Karpas-422 (cell line): ENCODE results near the gene MAP3K9. TPM values are rescaled to one million over a fixed set of nuclear protein-coding genes. Genes with fewer than 3 reads are reported as not detected.

Experiments
- DNase-seq: peaks from one replicate; pipeline ENCODE4 v3.0.0-alpha.2; 2015
- H2AFZ ChIP-seq: fragments of 200-600 bp; sonication (generic); 2 replicates; pipeline ENCODE4 v1.6.1; 2014; ENCODE audit warnings: antibody characterized with exemption, low read length, mixed read lengths
- H3K27ac ChIP-seq: fragments of 200-600 bp; sonication (generic); 2 replicates; pipeline ENCODE4 v1.5.1; 2014; ENCODE audit warnings: mild to moderate bottlenecking, low read length, moderate library complexity
- H3K27me3 ChIP-seq: fragments of 200-600 bp; sonication (generic); 2 replicates; pipeline ENCODE4 v1.6.1; 2014; ENCODE audit warnings: low read length, mixed read lengths
- H3K36me3 ChIP-seq: fragments of 200-600 bp; sonication (generic); 2 replicates; pipeline ENCODE4 v1.6.1; 2014; ENCODE audit warnings: low read length, mixed read lengths; ENCODE audit not compliant: insufficient read depth
- H3K4me1 ChIP-seq: fragments of 200-600 bp; sonication (generic); 2 replicates; pipeline ENCODE4 v1.6.1; 2014; ENCODE audit warnings: mild to moderate bottlenecking, low read length, mixed read lengths
- H3K4me2 ChIP-seq: fragments of 200-600 bp; sonication (generic); 2 replicates; pipeline ENCODE4 v1.6.1; 2014; ENCODE audit warnings: low read length, low read depth, mild to moderate bottlenecking; ENCODE audit not compliant: poor library complexity, severe bottlenecking
- H3K4me3 ChIP-seq: fragments of 200-600 bp; sonication (generic); 2 replicates; pipeline ENCODE4 v1.5.1; 2014; ENCODE audit warnings: mild to moderate bottlenecking, antibody characterized with exemption, low read length, mixed read lengths
- H3K79me2 ChIP-seq: fragments of 200-600 bp; sonication (generic); 2 replicates; pipeline ENCODE4 v1.6.1; 2014; ENCODE audit warnings: mild to moderate bottlenecking, low read length, mixed read lengths
- H3K9ac ChIP-seq: fragments of 200-600 bp; sonication (generic); 2 replicates; pipeline ENCODE4 v1.6.0; 2014; ENCODE audit warnings: low read length
- H3K9me2 ChIP-seq: fragments of 200-600 bp; sonication (generic), shearing (Covaris generic); replicated peaks from 2 replicates; pipeline ENCODE4 v1.6.0; 2014; ENCODE audit warnings: mild to moderate bottlenecking, low read length, moderate library complexity; ENCODE audit not compliant: insufficient read depth
- H3K9me3 ChIP-seq: fragments of 300-700, 200-600 bp; sonication (generic); 2 replicates; pipeline ENCODE4 v1.6.1; 2014; ENCODE audit warnings: low read length, mixed read lengths
- H4K20me1 ChIP-seq: fragments of 200-600 bp; sonication (generic); 2 replicates; pipeline ENCODE4 v1.6.1; 2014; ENCODE audit warnings: mild to moderate bottlenecking, antibody characterized with exemption, low read length, low read depth; ENCODE audit not compliant: insufficient read depth
- total RNA-seq: library from RNA; depleted of rRNA; stranded (reverse); fragments of >200 nt; shearing (Covaris generic); gene quantifications from 2 replicates; pipeline ENCODE4 v1.2.3, GENCODE V29; 2014; ENCODE audit warnings: low replicate concordance

MAP3K9 gene
- total RNA-seq, 1 experiment from 2014 or later: 17.1 TPM

- peaks cover 18% of the 10 kb centered on the region for H3K36me3 ChIP-seq
- H3K79me2 ChIP-seq: peaks cover 88% of the 10 kb centered on the region
- peaks cover 33% of the 10 kb centered on the region for H3K4me1 ChIP-seq
- no peaks in the 10 kb centered on the region for H3K9me3 ChIP-seq
- no peak overlapping the region for H3K4me2 ChIP-seq
- H4K20me1 ChIP-seq: no peaks in the 10 kb centered on the region
- no peak overlapping the region for H3K27ac ChIP-seq
- no peak overlapping the region for H2AFZ ChIP-seq
- H3K9me2 ChIP-seq: no peaks in the 10 kb centered on the region
- no peak for DNase-seq
- H3K27me3 ChIP-seq: no peaks in the 10 kb centered on the region
- no peak overlapping the region for H3K9ac ChIP-seq
- H3K4me3 ChIP-seq: no peak overlapping the region
These were observed 6.9 kb downstream of the MAP3K9 start for GRCh38 chr14:70802379-70802778.

DNA sequence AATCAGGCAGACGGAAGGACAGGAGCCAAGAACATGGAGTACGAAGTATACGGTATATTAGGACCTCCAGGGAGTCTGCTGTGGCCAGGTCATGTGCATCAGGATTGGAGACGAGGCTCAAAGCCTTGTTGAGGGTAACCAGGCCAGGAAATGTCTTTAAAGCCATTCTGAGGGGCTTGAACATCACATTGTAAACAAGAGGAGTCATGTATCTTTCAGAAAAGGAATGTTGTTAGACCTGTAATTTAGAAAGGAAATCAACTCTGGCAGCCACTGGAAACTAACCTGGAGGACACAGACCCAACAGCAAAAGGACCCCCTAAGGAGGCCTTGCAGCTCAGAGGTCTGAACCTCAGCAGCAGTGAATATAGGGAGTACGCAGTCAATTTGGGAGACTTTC, 7.5 kb downstream of the MAP3K9 start:
- Histone ChIP-seq H3K4me1 (peaks cover 27% of the 10 kb centered on the region), H3K79me2 (peaks cover 86% of the 10 kb centered on the region), H2AFZ (no peak overlapping the region), H3K9ac (no peak overlapping the region), H3K9me3 (no peaks in the 10 kb centered on the region), H3K9me2 (no peaks in the 10 kb centered on the region), H3K27me3 (no peaks in the 10 kb centered on the region), H3K4me3 (no peak overlapping the region), H3K36me3 (peaks cover 21% of the 10 kb centered on the region), H4K20me1 (no peaks in the 10 kb centered on the region), H3K4me2 (no peak overlapping the region), H3K27ac (no peak overlapping the region)
- no peak for DNase-seq

- H3K36me3 ChIP-seq: peaks cover 39% of the 10 kb centered on the region
- H3K27ac ChIP-seq: no peak overlapping the region
- peaks cover 21% of the 10 kb centered on the region for H4K20me1 ChIP-seq
- no peak overlapping the region for H3K4me3 ChIP-seq
- H3K9ac ChIP-seq: no peak overlapping the region
- peaks cover 65% of the 10 kb centered on the region for H3K79me2 ChIP-seq
- no peaks in the 10 kb centered on the region for H3K9me2 ChIP-seq
- no peaks in the 10 kb centered on the region for H3K27me3 ChIP-seq
- no peak for DNase-seq
- H3K4me1 ChIP-seq: no peaks in the 10 kb centered on the region
- H2AFZ ChIP-seq: no peak overlapping the region
- no peaks in the 10 kb centered on the region for H3K9me3 ChIP-seq
- H3K4me2 ChIP-seq: no peak overlapping the region
These were observed 12.8 kb downstream of the MAP3K9 start for GRCh38 chr14:70796551-70796950.

GRCh38 chr14:70794294-70794693, 15.0 kb downstream of the MAP3K9 start:
- Histone ChIP-seq H3K9me2 (no peaks in the 10 kb centered on the region), H3K27ac (no peak overlapping the region), H3K36me3 (peaks cover 26% of the 10 kb centered on the region; the same call in 1 of the 2 replicates), H3K4me3 (no peak overlapping the region), H2AFZ (no peak overlapping the region), H3K79me2 (peaks cover 63% of the 10 kb centered on the region), H3K27me3 (no peaks in the 10 kb centered on the region), H3K4me2 (no peak overlapping the region), H3K9me3 (no peaks in the 10 kb centered on the region), H3K9ac (no peak overlapping the region), H4K20me1 (peaks cover 21% of the 10 kb centered on the region), H3K4me1 (no peaks in the 10 kb centered on the region)
- no peak for DNase-seq

DNA sequence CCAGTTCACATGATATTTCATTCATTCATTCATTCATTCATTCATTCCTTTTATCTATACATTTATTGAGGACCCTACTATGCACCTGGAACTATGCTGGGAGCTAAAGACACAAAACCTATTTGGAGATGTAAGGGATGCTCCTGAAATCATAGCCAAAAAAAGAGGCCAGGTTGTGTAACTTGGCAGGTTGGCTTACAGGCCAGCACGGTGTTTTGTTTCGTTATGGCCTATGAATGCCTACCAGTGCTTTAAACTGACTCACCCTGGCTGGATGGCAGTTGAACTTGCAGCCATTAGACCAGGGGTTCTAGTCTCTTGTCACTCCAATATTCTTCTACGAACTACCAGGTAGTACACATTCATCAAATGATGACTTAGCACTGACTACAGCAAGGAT, 15.7 kb downstream of the MAP3K9 start:
- Histone ChIP-seq H3K4me3 (no peak overlapping the region), H3K9me2 (no peaks in the 10 kb centered on the region), H3K9me3 (no peaks in the 10 kb centered on the region), H3K79me2 (peaks cover 66% of the 10 kb centered on the region), H3K27me3 (no peaks in the 10 kb centered on the region), H4K20me1 (peaks cover 21% of the 10 kb centered on the region), H3K36me3 (peaks cover 26% of the 10 kb centered on the region; the same call in 1 of the 2 replicates), H3K27ac (no peak overlapping the region), H2AFZ (no peak overlapping the region), H3K4me2 (no peak overlapping the region), H3K9ac (no peak overlapping the region), H3K4me1 (no peaks in the 10 kb centered on the region)
- DNase-seq: no peak

GRCh38 chr14:70792939-70793338, 16.4 kb downstream of the MAP3K9 start:
- Histone ChIP-seq H3K36me3 (peaks cover 25% of the 10 kb centered on the region; the same call in 1 of the 2 replicates), H3K9me2 (no peaks in the 10 kb centered on the region), H4K20me1 (peaks cover 26% of the 10 kb centered on the region), H3K9me3 (no peaks in the 10 kb centered on the region), H3K27ac (no peak overlapping the region), H3K4me1 (no peaks in the 10 kb centered on the region), H3K4me2 (no peak overlapping the region), H3K27me3 (no peaks in the 10 kb centered on the region), H2AFZ (no peak overlapping the region), H3K4me3 (no peak overlapping the region), H3K9ac (no peak overlapping the region), H3K79me2 (peaks cover 71% of the 10 kb centered on the region)
- DNase-seq: no peak

- H3K36me3 ChIP-seq: peaks cover 20% of the 10 kb centered on the region; the same call in 1 of the 2 replicates
- no peaks in the 10 kb centered on the region for H3K9me2 ChIP-seq
- no peak overlapping the region for H2AFZ ChIP-seq
- no peaks in the 10 kb centered on the region for H3K27me3 ChIP-seq
- H4K20me1 ChIP-seq: peaks cover 31% of the 10 kb centered on the region
- H3K9ac ChIP-seq: no peak overlapping the region
- no peak for DNase-seq
- peaks cover 71% of the 10 kb centered on the region for H3K79me2 ChIP-seq
- no peaks in the 10 kb centered on the region for H3K9me3 ChIP-seq
- H3K4me1 ChIP-seq: no peaks in the 10 kb centered on the region
- no peak overlapping the region for H3K4me3 ChIP-seq
- H3K27ac ChIP-seq: no peak overlapping the region
- no peak overlapping the region for H3K4me2 ChIP-seq
These were observed 17.3 kb downstream of the MAP3K9 start for GRCh38 chr14:70791971-70792370.

DNA sequence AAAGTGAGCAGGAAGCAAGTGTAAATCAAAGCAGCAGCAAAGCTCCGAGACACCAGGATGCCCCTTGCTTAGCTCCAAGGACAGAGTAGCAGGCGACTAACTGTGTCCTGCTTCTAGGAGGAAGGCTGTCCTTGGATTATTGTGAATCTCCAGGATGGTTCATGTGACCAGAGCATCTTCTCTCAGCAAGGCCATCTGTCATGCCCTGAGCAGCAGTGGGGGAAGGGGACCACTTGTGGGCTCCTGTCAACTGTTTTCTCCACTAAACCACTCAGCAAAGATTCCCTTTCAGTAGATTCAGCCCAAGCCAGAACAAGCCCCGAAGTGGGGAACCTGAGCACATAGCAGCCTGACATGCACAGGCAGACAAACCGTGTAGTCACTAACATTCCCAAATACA, 19.4 kb downstream of the MAP3K9 start:
- no peak for DNase-seq
- no peak overlapping the region for H3K4me3 ChIP-seq
- no peaks in the 10 kb centered on the region for H3K4me1 ChIP-seq
- H3K79me2 ChIP-seq: peaks cover 80% of the 10 kb centered on the region
- no peaks in the 10 kb centered on the region for H3K9me2 ChIP-seq
- no peak overlapping the region for H3K27ac ChIP-seq
- peaks cover 11% of the 10 kb centered on the region; the same call in 1 of the 2 replicates for H3K36me3 ChIP-seq
- no peak overlapping the region for H2AFZ ChIP-seq
- no peak overlapping the region for H3K4me2 ChIP-seq
- H3K9ac ChIP-seq: no peak overlapping the region
- no peaks in the 10 kb centered on the region for H3K27me3 ChIP-seq
- peaks cover 30% of the 10 kb centered on the region for H4K20me1 ChIP-seq
- no peaks in the 10 kb centered on the region for H3K9me3 ChIP-seq

DNA sequence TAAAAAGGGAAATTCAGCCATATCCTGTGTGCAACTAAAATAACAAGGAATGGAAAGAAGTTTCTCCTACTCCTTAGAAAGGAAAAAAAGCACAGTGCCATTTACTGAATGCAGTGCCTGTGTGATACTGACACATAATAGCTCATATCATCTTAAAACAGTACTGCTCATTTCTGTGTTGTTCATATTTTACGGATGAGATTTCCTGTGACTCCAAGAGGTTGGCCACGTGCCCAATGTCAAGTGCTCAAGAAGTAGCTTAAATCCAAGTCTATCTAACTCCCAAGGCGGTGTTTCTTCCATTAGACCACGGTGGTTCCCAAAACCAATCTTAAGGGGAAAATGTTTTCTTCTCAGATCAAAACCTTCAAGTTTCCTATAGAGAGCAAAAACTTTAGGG, 20.0 kb downstream of the MAP3K9 start:
- no peaks in the 10 kb centered on the region for H3K4me1 ChIP-seq
- H3K79me2 ChIP-seq: peaks cover 85% of the 10 kb centered on the region
- no peak overlapping the region for H2AFZ ChIP-seq
- H3K4me2 ChIP-seq: no peak overlapping the region
- no peaks in the 10 kb centered on the region for H3K27me3 ChIP-seq
- no peaks in the 10 kb centered on the region for H3K9me2 ChIP-seq
- H3K27ac ChIP-seq: no peak overlapping the region
- H3K9me3 ChIP-seq: no peaks in the 10 kb centered on the region
- peaks cover 11% of the 10 kb centered on the region; the same call in 1 of the 2 replicates for H3K36me3 ChIP-seq
- H4K20me1 ChIP-seq: peaks cover 34% of the 10 kb centered on the region
- DNase-seq: no peak
- H3K4me3 ChIP-seq: no peak overlapping the region
- H3K9ac ChIP-seq: no peak overlapping the region
